B cell (primary cell): ENCODE measurements around the gene TDRD9. TPM values are rescaled to one million over a fixed set of nuclear protein-coding genes. Genes with fewer than 3 reads are reported as not detected.

Source experiments
- ATAC-seq: fragments of 200-7000 bp; cut with Tn5 transposase; one replicate; pipeline ENCODE4 v1.10.0; 2021; ENCODE audit warnings: low read depth, mild to moderate bottlenecking, moderate number of reproducible peaks, moderate library complexity
- CTCF ChIA-PET: fragments of 350-600 bp; sonication (Branson Sonifier 250); formaldehyde crosslinking; loops from one replicate; lab custom pipeline; 2021; ENCODE audit warnings: antibody characterized with exemption, inconsistent platforms; lab: Charles Lee
- POLR2A ChIA-PET: fragments of 350-600 bp; sonication (Branson Sonifier 250); formaldehyde crosslinking; loops from one replicate; lab custom pipeline; 2021; ENCODE audit warnings: antibody characterized with exemption; lab: Charles Lee
- DNase-seq: peaks from one replicate; pipeline ENCODE4 v3.0.0; 2013
- H2AFZ ChIP-seq: 2 replicates; pipeline ENCODE4 v1.6.1; 2012; ENCODE audit warnings: mild to moderate bottlenecking, low read depth, low read length; ENCODE audit not compliant: insufficient read depth, poor library complexity, severe bottlenecking
- H3K27ac ChIP-seq, 2 donors: 1 replicate in 1 of 2; 2 replicates in 1 of 2; pipeline ENCODE4 v1.5.1; 2012 to 2013; ENCODE audit warnings: low read length in 2 of 2, mild to moderate bottlenecking in 2 of 2, moderate library complexity in 1 of 2
- H3K27me3 ChIP-seq, 4 experiments: fragments of 200-600 bp in 1 of 4; sonication (generic) in 1 of 4; replicated peaks in 1 of 4; 1 replicate in 2 of 4; 2 replicates in 2 of 4; pipeline versions ENCODE4 v1.6.1 to v1.7.0; 2013 to 2016; ENCODE audit warnings: low read length in 3 of 4, mild to moderate bottlenecking in 2 of 4, mixed read lengths in 1 of 4, moderate library complexity in 1 of 4; ENCODE audit not compliant: insufficient read depth in 4 of 4, control insufficient read depth in 3 of 4; ENCODE audit errors: control extremely low read depth in 1 of 4
- H3K36me3 ChIP-seq, 2 experiments: replicated peaks in 1 of 2; 1 replicate in 1 of 2; 2 replicates in 1 of 2; pipeline versions ENCODE4 v1.6.1 to v1.7.1; 2013; ENCODE audit warnings: low read length in 1 of 2; ENCODE audit not compliant: insufficient read depth in 2 of 2, control insufficient read depth in 1 of 2; ENCODE audit errors: control extremely low read depth in 1 of 2, extremely low read depth in 1 of 2
- H3K4me1 ChIP-seq, 2 donors: fragments of 200-600 bp in 1 of 2; sonication (generic) in 1 of 2; 1 replicate in 1 of 2; 2 replicates in 1 of 2; pipeline versions ENCODE4 v1.5.1 to v1.6.1; 2013 to 2017; ENCODE audit warnings: low read length in 2 of 2; ENCODE audit not compliant: control insufficient read depth in 2 of 2, insufficient read depth in 2 of 2
- H3K4me2 ChIP-seq: replicated peaks from 2 replicates; pipeline ENCODE3; 2012; ENCODE audit warnings: mild to moderate bottlenecking, low read depth, low read length; ENCODE audit not compliant: poor library complexity, severe bottlenecking
- H3K4me3 ChIP-seq, 5 experiments: fragments of 200-600 bp in 1 of 5; sonication (generic) in 1 of 5; 1 replicate in 3 of 5; 2 replicates in 2 of 5; pipeline versions ENCODE4 v1.5.1 to v1.7.0; 2011 to 2016; ENCODE audit warnings: low read length in 4 of 5, mild to moderate bottlenecking in 4 of 5, low read depth in 2 of 5, control low read depth in 1 of 5, moderate library complexity in 1 of 5; ENCODE audit not compliant: insufficient read depth in 1 of 5; ENCODE audit errors: control extremely low read depth in 1 of 5, extremely low read depth in 1 of 5
- H3K79me2 ChIP-seq: fragments of 200-600 bp; sonication (generic); one replicate; pipeline ENCODE4 v1.6.0; 2016; ENCODE audit warnings: low read length; ENCODE audit not compliant: control insufficient read depth, insufficient read depth
- H3K9ac ChIP-seq: fragments of 200-600 bp; sonication (generic); 2 replicates; pipeline ENCODE4 v1.6.1; 2017; ENCODE audit warnings: mild to moderate bottlenecking, low read length, moderate library complexity
- H3K9me3 ChIP-seq, 3 donors: one replicate each; pipeline versions ENCODE4 v1.6.1 to v1.7.1; 2013; ENCODE audit warnings: low read length in 2 of 3; ENCODE audit not compliant: control insufficient read depth in 2 of 3, insufficient read depth in 1 of 3; ENCODE audit errors: control extremely low read depth in 1 of 3
- H4K20me1 ChIP-seq: 2 replicates; pipeline ENCODE4 v1.6.0; 2012; ENCODE audit warnings: mild to moderate bottlenecking, low read length; ENCODE audit not compliant: insufficient read depth, control insufficient read depth, poor library complexity, severe bottlenecking
- H3K27ac Mint-ChIP-seq: one replicate; pipeline ENCODE4 v1.8.0; 2021; ENCODE audit warnings: mixed read lengths
- H3K27me3 Mint-ChIP-seq: one replicate; pipeline ENCODE4 v1.8.0; 2021; ENCODE audit warnings: mixed read lengths
- H3K4me1 Mint-ChIP-seq: one replicate; pipeline ENCODE4 v1.8.0; 2021; ENCODE audit warnings: mixed read lengths
- H3K4me3 Mint-ChIP-seq: one replicate; pipeline ENCODE4 v1.8.0; 2021; ENCODE audit warnings: mixed read lengths
- H3K9me3 Mint-ChIP-seq: one replicate; pipeline ENCODE4 v1.8.0; 2022; ENCODE audit warnings: mixed read lengths; ENCODE audit not compliant: insufficient read depth
- CTCF ChIP-seq: fragments of 200-600 bp; IDR thresholded peaks from one replicate; pipeline ENCODE4 v1.8.0; 2022; ENCODE audit warnings: antibody characterized with exemption, mild to moderate bottlenecking
- EZH2 ChIP-seq: IDR thresholded peaks from 2 replicates; pipeline ENCODE4 v1.6.1; 2012; ENCODE audit warnings: borderline replicate concordance, low read depth, mild to moderate bottlenecking, moderate library complexity, low read length; ENCODE audit not compliant: insufficient read depth, poor library complexity, severe bottlenecking
- WGBS: methylation state at CpG from one replicate; pipeline ENCODE4 v1.1.5; 2013; ENCODE audit warnings: missing lambda C conversion rate; ENCODE audit not compliant: insufficient coverage; 5-methylcytosine and 5-hydroxymethylcytosine counted together
- intact Hi-C: fragments of 100-400 bp; cut with micrococcal nuclease; formaldehyde crosslinking; loops from one replicate; pipeline ENCODE4 v1.10.0; 2022
- polyA plus RNA-seq: library from polyadenylated mRNA; depleted of rRNA; stranded (reverse); fragments of >200 nt; gene quantifications from 2 replicates; pipeline ENCODE4 v1.2.3, GENCODE V29; 2012
- total RNA-seq, 2 donors: library from RNA; stranded (reverse); fragments of 120-200 nt in 1 of 2; gene quantifications; 1 replicate in 1 of 2; 2 replicates in 1 of 2; pipeline versions ENCODE4 v1.2.3 to v1.2.4, GENCODE V29; 2013 to 2022

Gene TDRD9
- total and polyA plus RNA-seq, 2 donors (not counting 1 experiment from before 2014, with no cell fraction given), result 1.1 to 2.4 TPM

DNA sequence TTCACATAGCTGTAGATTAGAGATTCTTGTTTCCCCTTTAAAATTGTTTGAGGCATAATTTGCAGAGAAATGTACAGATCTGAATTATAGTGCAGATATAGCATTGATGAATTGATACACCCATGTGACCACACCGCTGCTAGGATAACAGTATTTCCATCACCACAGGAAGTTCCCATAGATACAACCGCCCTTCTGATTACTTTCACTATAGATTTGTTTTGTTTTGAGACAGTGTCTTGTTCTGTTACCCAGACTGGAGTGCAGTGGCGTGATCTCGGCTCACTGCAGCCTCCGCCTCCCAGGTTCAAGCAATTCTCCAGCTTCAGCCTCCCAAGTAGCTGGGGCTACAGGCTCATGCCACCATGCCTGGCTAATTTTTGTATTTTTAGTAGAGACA is 148.5 kb downstream of the TDRD9 start:
- ATAC-seq (no peak), DNase-seq (no peak)
- H3K27me3 Mint-ChIP-seq, result peaks cover 16% of the 10 kb centered on the region
- Histone ChIP-seq H3K27ac (no peak overlapping the region), H3K4me2 (no peak overlapping the region), H2AFZ (no peak overlapping the region), H3K9me3 (peaks cover 0 to 10% (median 6%) of the 10 kb centered on the region in 3 donors), H3K4me3 (no peak overlapping the region), H3K79me2 (no peaks in the 10 kb centered on the region), H4K20me1 (no peaks in the 10 kb centered on the region), H3K9ac (no peak overlapping the region), H3K36me3 (no peaks in the 10 kb centered on the region), H3K27me3 (no peaks in the 10 kb centered on the region), H3K4me1 (peaks cover 4 to 8% of the 10 kb centered on the region in 2 donors)
- TF ChIP-seq CTCF (no peak), EZH2 (no peak)
- 80% methylated on average over 3 of the region's 5 CpGs for WGBS
- no peak overlapping the region for H3K4me3 Mint-ChIP-seq
- POLR2A ChIA-PET, result no interaction called here
- CTCF ChIA-PET, result interaction anchor here (1.2 to 1.6 kb wide), 4 partner anchors 8 to 563 kb away, joined by 3 to 10 read pairs (median 6); no protein-coding TSS in a partner anchor
- H3K9me3 Mint-ChIP-seq, result peaks cover 11% of the 10 kb centered on the region
- intact Hi-C loops, result no loop called here
- H3K4me1 Mint-ChIP-seq, result peaks cover 6% of the 10 kb centered on the region
- H3K27ac Mint-ChIP-seq, result no peak overlapping the region

- Histone ChIP-seq H3K79me2 (no peaks in the 10 kb centered on the region), H3K9ac (no peak overlapping the region), H3K4me1 (peaks cover 4 to 8% of the 10 kb centered on the region in 2 donors), H3K4me2 (peak overlapping the region; percentile 46), H3K4me3 (no peak overlapping the region), H3K27ac (no peak overlapping the region), H2AFZ (peak overlapping the region; percentile 83), H3K36me3 (no peaks in the 10 kb centered on the region), H3K9me3 (peaks cover 0 to 10% (median 6%) of the 10 kb centered on the region in 3 donors), H3K27me3 (no peaks in the 10 kb centered on the region), H4K20me1 (no peaks in the 10 kb centered on the region)
- peak; percentile 98 for ATAC-seq
- 4% methylated on average over 7 of the region's 7 CpGs for WGBS
- CTCF ChIA-PET, result interaction anchor here (0.7 to 1.9 kb wide), 22 partner anchors 9 to 603 kb away, joined by 3 to 18 read pairs (median 4); no protein-coding TSS in a partner anchor
- intact Hi-C loops, result loop anchor here (1.0 kb wide), 2 partner anchors 16 to 53 kb away; no protein-coding TSS in a partner anchor
- TF ChIP-seq CTCF (peak; percentile 100), EZH2 (no peak)
- Mint-ChIP-seq H3K27ac (no peak overlapping the region), H3K4me3 (no peak overlapping the region), H3K9me3 (peaks cover 6% of the 10 kb centered on the region), H3K27me3 (peaks cover 17% of the 10 kb centered on the region), H3K4me1 (peaks cover 6% of the 10 kb centered on the region)
- peak; percentile 88 for DNase-seq
- POLR2A ChIA-PET, result no interaction called here
These were observed 149.8 kb downstream of the TDRD9 start for GRCh38 chr14:104078031-104078455.
